SK-N-SH (cell line): ENCODE measurements around the gene ISG20.

Experiments
- EP300 ChIP-seq, 2 experiments: IDR thresholded peaks; 2 replicates each; pipeline versions ENCODE4 v1.4.0 to v1.6.1; 2012; ENCODE audit warnings: borderline replicate concordance in 1 of 2, low read depth in 1 of 2, low read length in 1 of 2
- FOXM1 ChIP-seq: IDR thresholded peaks from 2 replicates; pipeline ENCODE4 v1.4.0; 2012; ENCODE audit warnings: low read depth, mild to moderate bottlenecking
- POLR2AphosphoS5 ChIP-seq: IDR thresholded peaks from 2 replicates; pipeline ENCODE4 v1.6.1; 2012; ENCODE audit warnings: low read depth, low read length
- RXRA ChIP-seq: IDR thresholded peaks from 2 replicates; pipeline ENCODE4 v1.4.0; 2012; ENCODE audit warnings: low read depth, mild to moderate bottlenecking, borderline replicate concordance
- SMC3 ChIP-seq: IDR thresholded peaks from 2 replicates; pipeline ENCODE4 v1.6.1; 2012; ENCODE audit warnings: low read depth, low read length, improper control_type of control experiment
- TAF1 ChIP-seq: IDR thresholded peaks from 2 replicates; pipeline ENCODE4 v1.6.1; 2012; ENCODE audit warnings: low read depth, mild to moderate bottlenecking, low read length, moderate library complexity, borderline replicate concordance
- TF ChIP-seq, protein P1 (sequence below): fragments of 200-600 bp; sonication (generic); IDR thresholded peaks from 2 replicates; pipeline ENCODE4 v1.6.1; 2017; ENCODE audit warnings: antibody characterized with exemption, mild to moderate bottlenecking, moderate library complexity
- TF ChIP-seq, protein P2 (sequence below): IDR thresholded peaks from 2 replicates; pipeline ENCODE4 v1.4.0; 2012; ENCODE audit warnings: low read depth, borderline replicate concordance
- TF ChIP-seq, protein P3 (sequence below): IDR thresholded peaks from 2 replicates; pipeline ENCODE4 v1.4.0; 2012; ENCODE audit warnings: low read depth
- TF ChIP-seq, protein P4 (sequence below): IDR thresholded peaks from 2 replicates; pipeline ENCODE4 v1.6.1; 2012; ENCODE audit warnings: mild to moderate bottlenecking, low read depth, low read length, moderate library complexity

DNA sequence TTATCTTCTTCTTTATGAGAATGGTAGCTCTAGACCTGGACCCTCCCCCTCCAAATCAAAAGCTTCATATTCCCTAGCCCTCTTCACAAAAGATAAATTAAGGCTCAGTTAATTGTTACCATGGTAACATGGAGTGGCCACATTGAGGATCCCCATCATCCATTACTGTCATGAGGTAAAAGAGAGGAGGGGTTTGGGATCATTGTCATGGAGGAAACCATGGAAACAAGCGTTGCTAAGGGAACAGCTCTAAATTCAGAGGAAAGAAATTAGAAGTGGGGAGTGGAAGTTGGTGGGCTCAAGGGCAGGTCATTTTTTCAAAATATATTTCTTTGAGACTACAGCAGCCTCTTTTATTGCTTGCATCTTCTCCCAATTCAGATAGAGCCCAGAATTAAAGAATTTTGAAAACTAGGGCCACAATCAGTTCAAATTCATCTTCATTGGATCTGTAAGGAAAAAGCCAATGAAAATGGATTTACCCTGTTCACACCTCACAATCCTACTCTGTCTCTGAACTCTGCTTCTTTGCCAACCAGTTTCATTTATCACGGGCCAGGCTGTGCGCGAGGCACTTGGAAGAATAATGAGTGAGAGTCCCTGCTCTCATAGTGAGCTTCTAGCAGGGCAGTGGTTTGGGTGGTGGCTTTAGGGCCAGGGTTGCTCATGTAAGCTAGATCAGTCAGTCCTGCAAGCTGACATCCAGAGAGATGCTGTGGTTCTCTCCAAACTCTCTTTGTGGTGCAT lies 29.3 kb upstream of the ISG20 start:
- TF ChIP-seq, protein P1, sequence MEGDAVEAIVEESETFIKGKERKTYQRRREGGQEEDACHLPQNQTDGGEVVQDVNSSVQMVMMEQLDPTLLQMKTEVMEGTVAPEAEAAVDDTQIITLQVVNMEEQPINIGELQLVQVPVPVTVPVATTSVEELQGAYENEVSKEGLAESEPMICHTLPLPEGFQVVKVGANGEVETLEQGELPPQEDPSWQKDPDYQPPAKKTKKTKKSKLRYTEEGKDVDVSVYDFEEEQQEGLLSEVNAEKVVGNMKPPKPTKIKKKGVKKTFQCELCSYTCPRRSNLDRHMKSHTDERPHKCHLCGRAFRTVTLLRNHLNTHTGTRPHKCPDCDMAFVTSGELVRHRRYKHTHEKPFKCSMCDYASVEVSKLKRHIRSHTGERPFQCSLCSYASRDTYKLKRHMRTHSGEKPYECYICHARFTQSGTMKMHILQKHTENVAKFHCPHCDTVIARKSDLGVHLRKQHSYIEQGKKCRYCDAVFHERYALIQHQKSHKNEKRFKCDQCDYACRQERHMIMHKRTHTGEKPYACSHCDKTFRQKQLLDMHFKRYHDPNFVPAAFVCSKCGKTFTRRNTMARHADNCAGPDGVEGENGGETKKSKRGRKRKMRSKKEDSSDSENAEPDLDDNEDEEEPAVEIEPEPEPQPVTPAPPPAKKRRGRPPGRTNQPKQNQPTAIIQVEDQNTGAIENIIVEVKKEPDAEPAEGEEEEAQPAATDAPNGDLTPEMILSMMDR = no peak
- no peak for TF ChIP-seq EP300 (IDR thresholded peaks at IDR 0.05; ENCODE audit: borderline replicate concordance in 1 of 2, low read depth in 1 of 2, low read length in 1 of 2)
- TF ChIP-seq, protein P2, sequence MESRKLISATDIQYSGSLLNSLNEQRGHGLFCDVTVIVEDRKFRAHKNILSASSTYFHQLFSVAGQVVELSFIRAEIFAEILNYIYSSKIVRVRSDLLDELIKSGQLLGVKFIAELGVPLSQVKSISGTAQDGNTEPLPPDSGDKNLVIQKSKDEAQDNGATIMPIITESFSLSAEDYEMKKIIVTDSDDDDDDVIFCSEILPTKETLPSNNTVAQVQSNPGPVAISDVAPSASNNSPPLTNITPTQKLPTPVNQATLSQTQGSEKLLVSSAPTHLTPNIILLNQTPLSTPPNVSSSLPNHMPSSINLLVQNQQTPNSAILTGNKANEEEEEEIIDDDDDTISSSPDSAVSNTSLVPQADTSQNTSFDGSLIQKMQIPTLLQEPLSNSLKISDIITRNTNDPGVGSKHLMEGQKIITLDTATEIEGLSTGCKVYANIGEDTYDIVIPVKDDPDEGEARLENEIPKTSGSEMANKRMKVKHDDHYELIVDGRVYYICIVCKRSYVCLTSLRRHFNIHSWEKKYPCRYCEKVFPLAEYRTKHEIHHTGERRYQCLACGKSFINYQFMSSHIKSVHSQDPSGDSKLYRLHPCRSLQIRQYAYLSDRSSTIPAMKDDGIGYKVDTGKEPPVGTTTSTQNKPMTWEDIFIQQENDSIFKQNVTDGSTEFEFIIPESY = no peak
- TF ChIP-seq, protein P3, sequence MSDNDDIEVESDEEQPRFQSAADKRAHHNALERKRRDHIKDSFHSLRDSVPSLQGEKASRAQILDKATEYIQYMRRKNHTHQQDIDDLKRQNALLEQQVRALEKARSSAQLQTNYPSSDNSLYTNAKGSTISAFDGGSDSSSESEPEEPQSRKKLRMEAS = no peak
- TF ChIP-seq POLR2AphosphoS5 = no peak
- TF ChIP-seq, protein P4, sequence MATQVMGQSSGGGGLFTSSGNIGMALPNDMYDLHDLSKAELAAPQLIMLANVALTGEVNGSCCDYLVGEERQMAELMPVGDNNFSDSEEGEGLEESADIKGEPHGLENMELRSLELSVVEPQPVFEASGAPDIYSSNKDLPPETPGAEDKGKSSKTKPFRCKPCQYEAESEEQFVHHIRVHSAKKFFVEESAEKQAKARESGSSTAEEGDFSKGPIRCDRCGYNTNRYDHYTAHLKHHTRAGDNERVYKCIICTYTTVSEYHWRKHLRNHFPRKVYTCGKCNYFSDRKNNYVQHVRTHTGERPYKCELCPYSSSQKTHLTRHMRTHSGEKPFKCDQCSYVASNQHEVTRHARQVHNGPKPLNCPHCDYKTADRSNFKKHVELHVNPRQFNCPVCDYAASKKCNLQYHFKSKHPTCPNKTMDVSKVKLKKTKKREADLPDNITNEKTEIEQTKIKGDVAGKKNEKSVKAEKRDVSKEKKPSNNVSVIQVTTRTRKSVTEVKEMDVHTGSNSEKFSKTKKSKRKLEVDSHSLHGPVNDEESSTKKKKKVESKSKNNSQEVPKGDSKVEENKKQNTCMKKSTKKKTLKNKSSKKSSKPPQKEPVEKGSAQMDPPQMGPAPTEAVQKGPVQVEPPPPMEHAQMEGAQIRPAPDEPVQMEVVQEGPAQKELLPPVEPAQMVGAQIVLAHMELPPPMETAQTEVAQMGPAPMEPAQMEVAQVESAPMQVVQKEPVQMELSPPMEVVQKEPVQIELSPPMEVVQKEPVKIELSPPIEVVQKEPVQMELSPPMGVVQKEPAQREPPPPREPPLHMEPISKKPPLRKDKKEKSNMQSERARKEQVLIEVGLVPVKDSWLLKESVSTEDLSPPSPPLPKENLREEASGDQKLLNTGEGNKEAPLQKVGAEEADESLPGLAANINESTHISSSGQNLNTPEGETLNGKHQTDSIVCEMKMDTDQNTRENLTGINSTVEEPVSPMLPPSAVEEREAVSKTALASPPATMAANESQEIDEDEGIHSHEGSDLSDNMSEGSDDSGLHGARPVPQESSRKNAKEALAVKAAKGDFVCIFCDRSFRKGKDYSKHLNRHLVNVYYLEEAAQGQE = no peak
- no peak for TF ChIP-seq TAF1
- no peak for TF ChIP-seq RXRA
- no peak for TF ChIP-seq SMC3
- no peak for TF ChIP-seq FOXM1
